ENCODE measurements around the gene LRRIQ3. TPM values are rescaled to one million over a fixed set of nuclear protein-coding genes. Genes with fewer than 3 reads are reported as not detected.

Gene LRRIQ3, protein sequence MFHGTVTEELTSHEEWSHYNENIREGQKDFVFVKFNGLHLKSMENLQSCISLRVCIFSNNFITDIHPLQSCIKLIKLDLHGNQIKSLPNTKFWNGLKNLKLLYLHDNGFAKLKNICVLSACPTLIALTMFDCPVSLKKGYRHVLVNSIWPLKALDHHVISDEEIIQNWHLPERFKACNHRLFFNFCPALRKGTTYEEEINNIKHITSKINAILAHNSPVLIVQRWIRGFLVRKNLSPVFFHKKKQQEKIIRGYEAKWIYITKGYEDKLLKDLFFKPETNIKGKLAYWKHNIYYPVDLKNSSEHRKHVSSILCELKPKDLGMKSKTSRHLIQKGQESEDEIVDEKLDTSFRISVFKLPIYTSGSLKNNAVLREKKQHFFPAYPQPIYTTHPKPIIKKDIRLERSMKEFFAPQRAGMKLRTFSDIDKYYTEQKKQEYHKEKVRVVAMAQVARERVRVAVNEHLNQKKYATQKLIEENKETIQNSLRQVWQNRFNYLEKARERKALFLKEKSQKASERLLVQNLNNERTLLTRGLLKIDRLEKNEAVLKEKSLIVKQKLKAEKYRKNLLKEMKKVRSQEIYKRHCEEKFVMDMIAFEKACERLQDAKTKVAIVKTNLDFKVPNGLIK
- total RNA-seq = 1 to 10 TPM in 1 of 2 experiments, under 1 TPM in 1; 0.96 to 1.1 TPM

DNA sequence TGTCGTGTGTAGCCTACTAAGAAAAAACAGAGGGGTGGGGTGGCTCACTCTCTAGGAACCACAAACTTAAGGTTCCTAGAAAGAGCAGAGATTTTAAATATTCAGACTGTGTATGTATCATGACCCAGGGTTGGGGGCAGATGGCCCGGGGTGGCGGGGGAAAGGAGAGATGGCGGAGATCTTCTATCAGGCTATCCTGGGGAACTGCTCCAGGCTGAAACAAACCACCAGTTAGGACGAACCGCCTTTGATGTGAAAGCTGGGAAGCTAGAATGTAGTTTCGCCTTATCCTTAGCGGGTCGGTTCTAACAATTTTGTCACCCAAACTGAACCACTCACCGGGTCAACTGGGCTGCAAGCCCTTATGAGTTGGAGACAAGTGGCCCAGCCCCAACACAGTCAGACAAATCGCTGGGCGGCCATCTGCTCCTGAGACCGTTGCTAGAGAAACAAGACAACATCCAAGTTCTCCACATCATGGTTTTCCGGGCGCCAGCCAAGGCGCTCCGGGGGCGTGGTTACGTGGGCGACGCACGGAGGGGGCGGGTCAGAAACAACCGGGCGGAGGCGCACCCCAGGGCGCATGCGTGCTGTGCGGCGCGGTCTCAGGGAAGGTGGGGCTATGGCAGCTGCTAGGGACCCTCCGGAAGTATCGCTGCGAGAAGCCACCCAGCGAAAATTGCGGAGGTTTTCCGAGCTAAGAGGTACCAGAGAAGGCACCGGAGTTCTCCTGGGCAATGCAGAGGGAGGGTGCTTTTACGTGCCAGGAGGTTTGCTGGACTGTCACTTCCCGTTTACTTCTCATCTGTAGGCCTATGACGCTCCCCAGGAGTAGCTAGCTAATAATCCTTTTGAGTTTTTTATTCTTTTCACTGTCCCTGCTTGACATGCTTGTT, at the start of gene LRRIQ3, which contains the start of gene FPGT:
Gene LRRIQ3 (minus strand): TSS at position 520 of the 896 bp plus-strand sequence. CDS start 14,492 bp downstream, outside the sequence.
Gene FPGT (plus strand): TSS at position 586 of the 896 bp plus-strand sequence. CDS start 37 bp downstream, at position 623.
- peak within 1 kb of the TSS; percentile 94 for H3K27ac Mint-ChIP-seq
- no peaks in the 10 kb centered on the region for H3K27me3 Mint-ChIP-seq
- peaks cover 6% of the 10 kb centered on the region for H3K36me3 Mint-ChIP-seq (ENCODE audit: low read depth)
- peaks cover 13% of the 10 kb centered on the region for H3K4me1 Mint-ChIP-seq (ENCODE audit: low read depth)
- no peaks in the 10 kb centered on the region for H3K9me3 Mint-ChIP-seq
- no peak for TF ChIP-seq CTCF (IDR thresholded peaks at IDR 0.05)
- ChIA-PET CTCF (no interaction called here), POLR2A (interaction anchor here (1.0 kb wide), 1 partner anchor 8 kb away, joined by 3 read pairs; no protein-coding TSS in a partner anchor)
- peak; percentile 97 for ATAC-seq
- intact Hi-C loops (cut with micrococcal nuclease) = loop anchor here (10.0 kb wide), 1 partner anchor 537 kb away; the partner anchor contains the start of genes CRYZ and TYW3
- peak within 1 kb of the TSS; percentile 85 for H3K4me3 Mint-ChIP-seq
- DNase-seq = peak; percentile 94

GRCh38 chr1:74246315-74246714, 48.3 kb upstream of the LRRIQ3 start:
- Mint-ChIP-seq H3K27me3 (no peaks in the 10 kb centered on the region), H3K4me1 (ENCODE audit: low read depth) (no peaks in the 10 kb centered on the region), H3K36me3 (ENCODE audit: low read depth) (no peaks in the 10 kb centered on the region), H3K27ac (no peak overlapping the region), H3K4me3 (no peak overlapping the region), H3K9me3 (no peaks in the 10 kb centered on the region)
- no peak for TF ChIP-seq CTCF (IDR thresholded peaks at IDR 0.05)
- ATAC-seq (no peak), DNase-seq (no peak)
- intact Hi-C loops (cut with micrococcal nuclease) = no loop called here
- ChIA-PET POLR2A (no interaction called here), CTCF (no interaction called here)

GRCh38 chr1:74245168-74245772, 47.3 kb upstream of the LRRIQ3 start:
- ATAC-seq = no peak

GRCh38 chr1:74237787-74238186, 39.8 kb upstream of the LRRIQ3 start:
- DNase-seq (no peak), ATAC-seq (no peak)
- Mint-ChIP-seq H3K27me3 (no peaks in the 10 kb centered on the region), H3K9me3 (no peaks in the 10 kb centered on the region), H3K4me3 (no peak overlapping the region), H3K36me3 (ENCODE audit: low read depth) (no peaks in the 10 kb centered on the region), H3K4me1 (ENCODE audit: low read depth) (no peaks in the 10 kb centered on the region), H3K27ac (no peak overlapping the region)
- intact Hi-C loops (cut with micrococcal nuclease) = no loop called here
- CTCF ChIA-PET = no interaction called here
- POLR2A ChIA-PET = no interaction called here
- TF ChIP-seq CTCF (IDR thresholded peaks at IDR 0.05) = no peak

More at GRCh38 chr1:74245168-74245772, 47.3 kb upstream of the LRRIQ3 start:
- ChIA-PET CTCF (no interaction called here), POLR2A (no interaction called here)
- intact Hi-C loops (cut with micrococcal nuclease) = no loop called here
- no peak for TF ChIP-seq CTCF (IDR thresholded peaks at IDR 0.05)
- H3K4me1 Mint-ChIP-seq (ENCODE audit: low read depth) = no peaks in the 10 kb centered on the region
- no peaks in the 10 kb centered on the region for H3K9me3 Mint-ChIP-seq
- H3K27ac Mint-ChIP-seq = no peak overlapping the region
- no peaks in the 10 kb centered on the region for H3K36me3 Mint-ChIP-seq (ENCODE audit: low read depth)
- H3K27me3 Mint-ChIP-seq = no peaks in the 10 kb centered on the region
- H3K4me3 Mint-ChIP-seq = no peak overlapping the region
- no peak for DNase-seq

All from activated CD8-positive, alpha-beta T cell treated with anti-CD3 and anti-CD28 coated beads for 36 hours (primary cell).